Panc1 (cell line): ENCODE results near the gene COMMD7.

ENCODE experiments used
- POLR2AphosphoS5 ChIP-seq: IDR thresholded peaks from 2 replicates; pipeline ENCODE4 v1.6.1; 2012; ENCODE audit warnings: mild to moderate bottlenecking, low read depth, low read length, moderate library complexity
- SIN3A ChIP-seq: IDR thresholded peaks from 2 replicates; pipeline ENCODE4 v1.6.1; 2012; ENCODE audit warnings: low read depth, mild to moderate bottlenecking, low read length, moderate library complexity, borderline replicate concordance; ENCODE audit not compliant: insufficient read depth
- TCF7L2 ChIP-seq: IDR thresholded peaks from 2 replicates; pipeline ENCODE4 v1.6.1; 2011; ENCODE audit warnings: mild to moderate bottlenecking, low read depth, low read length, inconsistent platforms
- TF ChIP-seq, protein P1 (sequence below): fragments of 450-650 bp; IDR thresholded peaks from 2 replicates; pipeline ENCODE4 v1.5.1; 2017; ENCODE audit warnings: mild to moderate bottlenecking
- TF ChIP-seq, protein P2 (sequence below), 2 experiments: IDR thresholded peaks; 2 replicates each; pipeline ENCODE4 v1.6.1; 2011 to 2012; ENCODE audit warnings: low read depth in 2 of 2, control low read depth in 1 of 2, low read length in 1 of 2, mild to moderate bottlenecking in 1 of 2, moderate library complexity in 1 of 2; ENCODE audit not compliant: insufficient read depth in 1 of 2

- TF ChIP-seq, protein P1, sequence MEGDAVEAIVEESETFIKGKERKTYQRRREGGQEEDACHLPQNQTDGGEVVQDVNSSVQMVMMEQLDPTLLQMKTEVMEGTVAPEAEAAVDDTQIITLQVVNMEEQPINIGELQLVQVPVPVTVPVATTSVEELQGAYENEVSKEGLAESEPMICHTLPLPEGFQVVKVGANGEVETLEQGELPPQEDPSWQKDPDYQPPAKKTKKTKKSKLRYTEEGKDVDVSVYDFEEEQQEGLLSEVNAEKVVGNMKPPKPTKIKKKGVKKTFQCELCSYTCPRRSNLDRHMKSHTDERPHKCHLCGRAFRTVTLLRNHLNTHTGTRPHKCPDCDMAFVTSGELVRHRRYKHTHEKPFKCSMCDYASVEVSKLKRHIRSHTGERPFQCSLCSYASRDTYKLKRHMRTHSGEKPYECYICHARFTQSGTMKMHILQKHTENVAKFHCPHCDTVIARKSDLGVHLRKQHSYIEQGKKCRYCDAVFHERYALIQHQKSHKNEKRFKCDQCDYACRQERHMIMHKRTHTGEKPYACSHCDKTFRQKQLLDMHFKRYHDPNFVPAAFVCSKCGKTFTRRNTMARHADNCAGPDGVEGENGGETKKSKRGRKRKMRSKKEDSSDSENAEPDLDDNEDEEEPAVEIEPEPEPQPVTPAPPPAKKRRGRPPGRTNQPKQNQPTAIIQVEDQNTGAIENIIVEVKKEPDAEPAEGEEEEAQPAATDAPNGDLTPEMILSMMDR, result no peak
- TF ChIP-seq, protein P2, sequence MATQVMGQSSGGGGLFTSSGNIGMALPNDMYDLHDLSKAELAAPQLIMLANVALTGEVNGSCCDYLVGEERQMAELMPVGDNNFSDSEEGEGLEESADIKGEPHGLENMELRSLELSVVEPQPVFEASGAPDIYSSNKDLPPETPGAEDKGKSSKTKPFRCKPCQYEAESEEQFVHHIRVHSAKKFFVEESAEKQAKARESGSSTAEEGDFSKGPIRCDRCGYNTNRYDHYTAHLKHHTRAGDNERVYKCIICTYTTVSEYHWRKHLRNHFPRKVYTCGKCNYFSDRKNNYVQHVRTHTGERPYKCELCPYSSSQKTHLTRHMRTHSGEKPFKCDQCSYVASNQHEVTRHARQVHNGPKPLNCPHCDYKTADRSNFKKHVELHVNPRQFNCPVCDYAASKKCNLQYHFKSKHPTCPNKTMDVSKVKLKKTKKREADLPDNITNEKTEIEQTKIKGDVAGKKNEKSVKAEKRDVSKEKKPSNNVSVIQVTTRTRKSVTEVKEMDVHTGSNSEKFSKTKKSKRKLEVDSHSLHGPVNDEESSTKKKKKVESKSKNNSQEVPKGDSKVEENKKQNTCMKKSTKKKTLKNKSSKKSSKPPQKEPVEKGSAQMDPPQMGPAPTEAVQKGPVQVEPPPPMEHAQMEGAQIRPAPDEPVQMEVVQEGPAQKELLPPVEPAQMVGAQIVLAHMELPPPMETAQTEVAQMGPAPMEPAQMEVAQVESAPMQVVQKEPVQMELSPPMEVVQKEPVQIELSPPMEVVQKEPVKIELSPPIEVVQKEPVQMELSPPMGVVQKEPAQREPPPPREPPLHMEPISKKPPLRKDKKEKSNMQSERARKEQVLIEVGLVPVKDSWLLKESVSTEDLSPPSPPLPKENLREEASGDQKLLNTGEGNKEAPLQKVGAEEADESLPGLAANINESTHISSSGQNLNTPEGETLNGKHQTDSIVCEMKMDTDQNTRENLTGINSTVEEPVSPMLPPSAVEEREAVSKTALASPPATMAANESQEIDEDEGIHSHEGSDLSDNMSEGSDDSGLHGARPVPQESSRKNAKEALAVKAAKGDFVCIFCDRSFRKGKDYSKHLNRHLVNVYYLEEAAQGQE (IDR thresholded peaks at IDR 0.05; ENCODE audit: insufficient read depth in 1 of 2, low read depth in 2 of 2, low read length in 1 of 2), result no peak
- TF ChIP-seq SIN3A (no peak), POLR2AphosphoS5 (no peak), TCF7L2 (no peak)
Measured at GRCh38 chr20:32682508-32682987, 60.7 kb downstream of the COMMD7 start.
